Fibroblast of lung (primary cell): ENCODE results near the gene GHRL. TPM values are rescaled to one million over a fixed set of nuclear protein-coding genes. Genes with fewer than 3 reads are reported as not detected.

Experiments used
- DNase-seq, 2 donors: peaks; one replicate each; pipeline versions ENCODE4 v3.0.0 to v3.0.0-alpha.2; 2010; ENCODE audit warnings: low read depth in 2 of 2
- H2AFZ ChIP-seq: 2 replicates; pipeline ENCODE4 v1.5.1; 2012; ENCODE audit warnings: low read length, control low read depth, inconsistent platforms
- H3K27ac ChIP-seq: 2 replicates; pipeline ENCODE4 v1.5.1; 2011; ENCODE audit warnings: low read length, control low read depth; ENCODE audit not compliant: insufficient read depth
- H3K27me3 ChIP-seq: 2 replicates; pipeline ENCODE4 v1.5.1; 2011; ENCODE audit warnings: mild to moderate bottlenecking, low read length; ENCODE audit not compliant: control insufficient read depth, insufficient read depth
- H3K36me3 ChIP-seq: 2 replicates; pipeline ENCODE4 v1.5.1; 2011; ENCODE audit warnings: low read length; ENCODE audit not compliant: control insufficient read depth, insufficient read depth
- H3K4me1 ChIP-seq: 2 replicates; pipeline ENCODE4 v1.5.1; 2011; ENCODE audit warnings: low read length; ENCODE audit not compliant: control insufficient read depth, insufficient read depth; ENCODE audit errors: extremely low read depth
- H3K4me2 ChIP-seq: 2 replicates; pipeline ENCODE4 v1.5.1; 2011; ENCODE audit warnings: low read length, control low read depth; ENCODE audit not compliant: insufficient read depth; ENCODE audit errors: extremely low read depth
- H3K4me3 ChIP-seq, 4 experiments: fragments of 200-600 bp in 1 of 4; sonication (generic) in 1 of 4; replicated peaks in 1 of 4; 2 replicates each; pipeline ENCODE4 v1.5.1; 2011 to 2016; ENCODE audit warnings: low read length in 4 of 4, low read depth in 3 of 4, mild to moderate bottlenecking in 3 of 4, control low read depth in 2 of 4, inconsistent platforms in 1 of 4, mixed read lengths in 1 of 4; ENCODE audit not compliant: insufficient read depth in 1 of 4; ENCODE audit errors: control extremely low read depth in 1 of 4
- H3K79me2 ChIP-seq: 2 replicates; pipeline ENCODE4 v1.5.1; 2012; ENCODE audit warnings: mild to moderate bottlenecking, low read length, inconsistent platforms; ENCODE audit not compliant: control insufficient read depth, insufficient read depth
- H3K9ac ChIP-seq: 2 replicates; pipeline ENCODE4 v1.5.1; 2011; ENCODE audit warnings: mild to moderate bottlenecking, low read length, control low read depth; ENCODE audit not compliant: insufficient read depth
- H3K9me3 ChIP-seq: 2 replicates; pipeline ENCODE4 v1.5.1; 2012; ENCODE audit warnings: low read depth, low read length; ENCODE audit not compliant: control insufficient read depth, insufficient read depth
- H4K20me1 ChIP-seq: 2 replicates; pipeline ENCODE4 v1.5.1; 2011; ENCODE audit warnings: low read length; ENCODE audit not compliant: control insufficient read depth, insufficient read depth; ENCODE audit errors: extremely low read depth
- EZH2 ChIP-seq: IDR thresholded peaks from 2 replicates; pipeline ENCODE4 v1.5.1; 2012; ENCODE audit warnings: low read length, control low read depth, mild to moderate bottlenecking; ENCODE audit errors: missing control alignments
- polyA plus RNA-seq, 2 donors: library from polyadenylated mRNA; depleted of rRNA in 1 of 2; stranded (reverse) in 1 of 2; unstranded in 1 of 2; fragments of >200 nt; gene quantifications; 2 replicates each; pipeline ENCODE4 v1.2.1, GENCODE V29; 2011 to 2012; ENCODE audit warnings: missing spikeins in 1 of 2
- total RNA-seq: library from RNA; depleted of rRNA; stranded (reverse); fragments of >200 nt; gene quantifications from 2 replicates; pipeline ENCODE4 v1.2.1, GENCODE V29; 2014
- TF ChIP-seq, protein P1 (sequence below), 2 donors: IDR thresholded peaks in 1 of 2; conservative IDR thresholded peaks in 1 of 2; 1 replicate in 1 of 2; 2 replicates in 1 of 2; pipeline ENCODE4 v1.5.1; 2011 to 2012; ENCODE audit warnings: low read length in 2 of 2, control low read depth in 1 of 2, inconsistent platforms in 1 of 2, low read depth in 1 of 2, mild to moderate bottlenecking in 1 of 2

GHRL gene
- total and polyA plus RNA-seq, 2 donors (not counting 1 experiment from before 2014, with no cell fraction given), result 0.10 TPM; not detected in 1

DNA sequence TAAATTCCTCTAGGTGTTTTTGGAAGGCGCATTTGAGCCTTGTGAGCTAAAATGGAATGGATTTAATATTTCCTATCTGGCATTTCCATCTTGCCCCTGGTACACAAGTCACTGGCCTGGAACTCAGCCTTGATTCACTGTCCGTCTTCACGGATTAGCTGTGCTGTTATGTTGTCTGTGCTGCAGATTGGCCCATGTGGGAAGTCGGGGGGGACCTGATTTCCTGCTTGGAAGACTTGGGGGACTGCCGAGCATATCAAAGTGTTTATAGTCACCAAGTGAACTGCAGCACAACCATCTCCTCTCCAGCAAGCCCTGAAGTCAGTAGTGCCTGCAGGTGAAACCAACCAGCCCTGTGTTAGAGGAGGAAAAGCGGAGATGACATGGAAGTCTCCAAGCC, 12.2 kb downstream of the GHRL start:
- H3K4me3 ChIP-seq, result no peak overlapping the region
- no peaks in the 10 kb centered on the region for H4K20me1 ChIP-seq
- DNase-seq, result no peak
- no peaks in the 10 kb centered on the region for H3K27me3 ChIP-seq
- no peak overlapping the region for H3K4me2 ChIP-seq
- TF ChIP-seq, protein P1, sequence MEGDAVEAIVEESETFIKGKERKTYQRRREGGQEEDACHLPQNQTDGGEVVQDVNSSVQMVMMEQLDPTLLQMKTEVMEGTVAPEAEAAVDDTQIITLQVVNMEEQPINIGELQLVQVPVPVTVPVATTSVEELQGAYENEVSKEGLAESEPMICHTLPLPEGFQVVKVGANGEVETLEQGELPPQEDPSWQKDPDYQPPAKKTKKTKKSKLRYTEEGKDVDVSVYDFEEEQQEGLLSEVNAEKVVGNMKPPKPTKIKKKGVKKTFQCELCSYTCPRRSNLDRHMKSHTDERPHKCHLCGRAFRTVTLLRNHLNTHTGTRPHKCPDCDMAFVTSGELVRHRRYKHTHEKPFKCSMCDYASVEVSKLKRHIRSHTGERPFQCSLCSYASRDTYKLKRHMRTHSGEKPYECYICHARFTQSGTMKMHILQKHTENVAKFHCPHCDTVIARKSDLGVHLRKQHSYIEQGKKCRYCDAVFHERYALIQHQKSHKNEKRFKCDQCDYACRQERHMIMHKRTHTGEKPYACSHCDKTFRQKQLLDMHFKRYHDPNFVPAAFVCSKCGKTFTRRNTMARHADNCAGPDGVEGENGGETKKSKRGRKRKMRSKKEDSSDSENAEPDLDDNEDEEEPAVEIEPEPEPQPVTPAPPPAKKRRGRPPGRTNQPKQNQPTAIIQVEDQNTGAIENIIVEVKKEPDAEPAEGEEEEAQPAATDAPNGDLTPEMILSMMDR (conservative IDR thresholded peaks at IDR 0.05 in 1 of 2, IDR thresholded peaks at IDR 0.05 in 1 of 2; ENCODE audit: low read depth in 1 of 2, low read length in 2 of 2), result no peak
- no peak for TF ChIP-seq EZH2
- no peak overlapping the region for H3K9ac ChIP-seq
- H3K9me3 ChIP-seq, result no peaks in the 10 kb centered on the region
- H3K27ac ChIP-seq, result no peak overlapping the region
- H2AFZ ChIP-seq, result no peak overlapping the region
- H3K4me1 ChIP-seq, result no peaks in the 10 kb centered on the region
- H3K36me3 ChIP-seq, result peaks cover 12% of the 10 kb centered on the region
- peaks cover 3% of the 10 kb centered on the region for H3K79me2 ChIP-seq

DNA sequence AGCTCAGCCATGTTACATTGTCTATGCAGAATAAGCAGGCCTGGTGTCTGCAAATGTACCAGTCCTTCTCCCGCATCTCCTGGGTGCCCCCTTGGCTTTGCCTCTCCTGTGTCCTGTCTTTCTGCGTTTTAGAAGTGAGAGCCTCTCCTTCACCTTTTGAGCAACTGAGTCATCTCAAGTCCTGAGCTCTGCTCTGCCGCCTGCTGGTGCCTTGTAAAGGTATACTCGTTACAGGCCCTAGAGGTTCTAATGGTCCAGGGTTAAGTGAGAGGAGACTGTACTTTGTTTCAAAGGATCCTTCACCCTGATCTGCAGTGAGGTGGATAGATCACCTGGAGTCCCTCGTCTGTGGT, 12.6 kb downstream of the GHRL start:
- Histone ChIP-seq H3K4me1 (no peaks in the 10 kb centered on the region), H2AFZ (no peak overlapping the region), H4K20me1 (no peaks in the 10 kb centered on the region), H3K4me2 (no peak overlapping the region), H3K79me2 (peaks cover 3% of the 10 kb centered on the region), H3K36me3 (peaks cover 12% of the 10 kb centered on the region), H3K27ac (no peak overlapping the region), H3K9ac (no peak overlapping the region), H3K9me3 (no peaks in the 10 kb centered on the region), H3K4me3 (no peak overlapping the region), H3K27me3 (no peaks in the 10 kb centered on the region)
- DNase-seq, result no peak
- TF ChIP-seq EZH2, result no peak
- TF ChIP-seq, protein P1 (conservative IDR thresholded peaks at IDR 0.05 in 1 of 2, IDR thresholded peaks at IDR 0.05 in 1 of 2; ENCODE audit: low read depth in 1 of 2, low read length in 2 of 2), result peak in 1 of 2 donors; percentile 4

GRCh38 chr3:10279384-10280176, 13.2 kb downstream of the GHRL start:
- Histone ChIP-seq H3K79me2 (peaks cover 3% of the 10 kb centered on the region), H4K20me1 (no peaks in the 10 kb centered on the region)

More at GRCh38 chr3:10279384-10280176, 13.2 kb downstream of the GHRL start:
- no peak overlapping the region for H3K27ac ChIP-seq
- no peaks in the 10 kb centered on the region for H3K4me1 ChIP-seq
- peaks cover 12% of the 10 kb centered on the region for H3K36me3 ChIP-seq
- TF ChIP-seq EZH2, result no peak
- TF ChIP-seq, protein P1 (conservative IDR thresholded peaks at IDR 0.05 in 1 of 2, IDR thresholded peaks at IDR 0.05 in 1 of 2; ENCODE audit: low read depth in 1 of 2, low read length in 2 of 2), result no peak
- H3K4me3 ChIP-seq, result no peak overlapping the region
- no peak overlapping the region for H3K9ac ChIP-seq
- no peaks in the 10 kb centered on the region for H3K9me3 ChIP-seq
- no peak for DNase-seq
- H3K27me3 ChIP-seq, result no peaks in the 10 kb centered on the region
- no peak overlapping the region for H3K4me2 ChIP-seq
- no peak overlapping the region for H2AFZ ChIP-seq
